DMS79 (cell line): ENCODE data around the gene UNC45A.
A peak's percentile ranks its signal among the peaks of the same experiment; 100 is the strongest.
"Not testable (repeated sequence)": the region's sequence is repeated elsewhere in the genome, so short reads cannot be mapped to it uniquely, and the experiment has no call there.

ENCODE experiments used
- DNase-seq: peaks from one replicate; lab custom pipeline; 2025; lab: John Stamatoyannopoulos, UW

UNC45A gene

DNA sequence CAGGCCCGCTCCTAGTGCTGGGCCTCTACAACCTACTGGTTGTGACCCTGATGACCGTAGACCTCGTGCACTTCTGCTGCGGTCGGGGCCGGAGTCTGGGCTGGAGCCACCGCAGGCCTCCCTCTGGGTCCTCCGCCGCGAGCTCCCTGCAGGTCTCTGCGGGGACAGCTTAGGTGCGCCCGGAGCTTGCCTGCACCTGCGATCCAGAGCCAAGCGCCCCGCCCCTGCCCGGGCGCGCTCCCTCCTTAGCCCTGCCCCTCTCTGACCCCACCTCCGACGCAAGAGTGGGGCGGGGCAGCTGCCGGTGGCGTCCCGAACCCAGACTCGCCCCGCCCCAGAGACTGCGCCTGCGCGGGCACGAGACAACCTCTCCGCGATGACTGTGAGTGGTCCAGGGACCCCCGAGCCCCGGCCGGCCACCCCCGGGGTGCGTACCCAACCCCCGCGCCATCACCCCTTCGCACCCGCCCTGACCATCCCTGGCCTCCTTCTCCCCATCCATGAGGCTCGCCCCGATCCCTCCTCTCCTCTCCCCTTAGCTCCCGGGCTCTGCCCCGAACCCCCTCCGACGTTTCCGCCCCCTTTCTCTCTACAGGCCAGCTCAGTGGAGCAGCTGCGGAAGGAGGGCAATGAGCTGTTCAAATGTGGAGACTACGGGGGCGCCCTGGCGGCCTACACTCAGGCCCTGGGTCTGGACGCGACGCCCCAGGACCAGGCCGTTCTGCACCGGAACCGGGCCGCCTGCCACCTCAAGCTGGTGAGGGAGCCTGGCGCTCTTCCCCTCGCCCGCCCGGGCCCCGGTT lies at the start of gene UNC45A:
Gene UNC45A (plus strand): TSS at position 337 of the 803 bp plus-strand sequence. CDS start 40 bp downstream, at position 377.
- peak; percentile 55 for DNase-seq

DNA sequence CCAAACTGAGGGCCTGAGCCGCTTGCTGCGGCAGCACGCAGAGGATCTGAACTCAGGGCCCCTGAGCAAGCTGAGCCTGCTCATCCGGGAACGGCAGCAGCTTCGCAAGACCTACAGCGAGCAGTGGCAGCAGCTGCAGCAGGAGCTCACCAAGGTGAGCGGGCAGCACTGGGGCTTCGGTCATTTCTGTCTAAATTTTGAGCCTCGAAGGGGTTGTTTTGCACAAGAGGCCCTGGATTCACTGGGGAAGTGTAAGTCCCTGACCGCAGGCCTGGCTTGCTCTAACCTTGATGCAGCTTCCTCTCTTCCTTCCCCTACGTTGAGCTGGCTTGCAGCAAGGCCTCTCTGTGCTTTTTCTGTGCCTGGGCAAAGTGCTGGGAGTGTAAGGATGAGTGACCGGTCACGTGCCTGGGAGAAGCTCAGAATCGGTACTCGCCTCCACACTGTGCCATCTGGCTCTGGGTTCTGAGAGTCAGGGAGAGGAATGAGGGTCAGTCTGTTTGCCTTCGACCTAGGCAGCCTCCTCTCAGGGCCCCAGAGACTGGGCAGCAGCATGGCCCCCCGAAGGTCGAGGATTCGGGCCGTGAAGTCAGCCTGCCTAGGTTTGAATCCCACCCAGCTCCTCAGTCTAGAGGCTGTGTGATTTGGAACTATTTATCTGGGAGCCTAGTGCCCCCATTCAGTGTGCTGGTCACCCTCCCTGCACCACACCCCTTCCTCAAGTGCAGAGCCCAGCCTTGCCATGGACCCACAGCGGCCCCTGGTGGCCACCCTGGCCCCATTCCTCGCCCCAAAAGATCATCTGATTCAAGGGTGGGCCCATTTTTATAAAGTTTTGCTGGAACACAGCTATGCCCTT lies 49.4 kb upstream of the UNC45A start:
- no peak for DNase-seq

GRCh38 chr15:90886291-90886614 lies 48.8 kb upstream of the UNC45A start:
- DNase-seq: no peak

DNA sequence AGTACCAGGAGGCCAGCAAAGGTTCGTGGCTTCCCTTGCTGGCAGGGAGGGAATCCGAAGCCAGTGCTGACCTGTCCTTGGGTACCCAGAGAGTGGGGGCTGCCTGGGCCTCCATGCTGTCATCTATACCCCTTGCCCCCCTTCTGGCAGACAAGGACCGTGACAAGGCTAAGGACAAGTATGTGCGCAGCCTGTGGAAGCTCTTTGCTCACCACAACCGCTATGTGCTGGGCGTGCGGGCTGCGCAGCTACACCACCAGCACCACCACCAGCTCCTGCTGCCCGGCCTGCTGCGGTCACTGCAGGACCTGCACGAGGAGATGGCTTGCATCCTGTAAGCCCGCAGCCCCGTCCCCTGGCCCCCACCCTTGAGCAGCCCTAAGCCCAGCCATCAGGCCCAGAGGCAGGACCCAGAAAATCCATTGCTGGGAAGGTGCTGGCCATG lies 48.0 kb upstream of the UNC45A start:
- no peak for DNase-seq

DNA sequence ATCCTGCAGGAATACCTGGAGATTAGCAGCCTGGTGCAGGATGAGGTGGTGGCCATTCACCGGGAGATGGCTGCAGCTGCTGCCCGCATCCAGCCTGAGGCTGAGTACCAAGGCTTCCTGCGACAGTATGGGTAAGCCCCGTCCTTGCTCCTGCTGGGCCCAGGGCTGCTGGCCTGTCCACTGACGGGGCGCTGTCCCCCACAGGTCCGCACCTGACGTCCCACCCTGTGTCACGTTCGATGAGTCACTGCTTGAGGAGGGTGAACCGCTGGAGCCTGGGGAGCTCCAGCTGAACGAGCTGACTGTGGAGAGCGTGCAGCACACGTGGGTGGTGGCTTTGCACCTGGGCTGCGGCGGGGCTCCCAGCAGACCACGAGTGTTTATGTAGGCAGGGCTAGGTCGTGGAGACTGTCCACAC lies 45.8 kb upstream of the UNC45A start:
- no peak for DNase-seq

GRCh38 chr15:90889736-90890456 lies 45.2 kb upstream of the UNC45A start:
- DNase-seq: no peak

- DNase-seq: no peak
Measured at GRCh38 chr15:90890839-90891238, 44.2 kb upstream of the UNC45A start.

- DNase-seq: no peak
Measured at GRCh38 chr15:90891346-90891949, 43.6 kb upstream of the UNC45A start.

- DNase-seq: no peak
Measured at GRCh38 chr15:90892023-90892422, 43.1 kb upstream of the UNC45A start.

GRCh38 chr15:90892498-90893174 lies 42.4 kb upstream of the UNC45A start:
- DNase-seq: no peak

DNA sequence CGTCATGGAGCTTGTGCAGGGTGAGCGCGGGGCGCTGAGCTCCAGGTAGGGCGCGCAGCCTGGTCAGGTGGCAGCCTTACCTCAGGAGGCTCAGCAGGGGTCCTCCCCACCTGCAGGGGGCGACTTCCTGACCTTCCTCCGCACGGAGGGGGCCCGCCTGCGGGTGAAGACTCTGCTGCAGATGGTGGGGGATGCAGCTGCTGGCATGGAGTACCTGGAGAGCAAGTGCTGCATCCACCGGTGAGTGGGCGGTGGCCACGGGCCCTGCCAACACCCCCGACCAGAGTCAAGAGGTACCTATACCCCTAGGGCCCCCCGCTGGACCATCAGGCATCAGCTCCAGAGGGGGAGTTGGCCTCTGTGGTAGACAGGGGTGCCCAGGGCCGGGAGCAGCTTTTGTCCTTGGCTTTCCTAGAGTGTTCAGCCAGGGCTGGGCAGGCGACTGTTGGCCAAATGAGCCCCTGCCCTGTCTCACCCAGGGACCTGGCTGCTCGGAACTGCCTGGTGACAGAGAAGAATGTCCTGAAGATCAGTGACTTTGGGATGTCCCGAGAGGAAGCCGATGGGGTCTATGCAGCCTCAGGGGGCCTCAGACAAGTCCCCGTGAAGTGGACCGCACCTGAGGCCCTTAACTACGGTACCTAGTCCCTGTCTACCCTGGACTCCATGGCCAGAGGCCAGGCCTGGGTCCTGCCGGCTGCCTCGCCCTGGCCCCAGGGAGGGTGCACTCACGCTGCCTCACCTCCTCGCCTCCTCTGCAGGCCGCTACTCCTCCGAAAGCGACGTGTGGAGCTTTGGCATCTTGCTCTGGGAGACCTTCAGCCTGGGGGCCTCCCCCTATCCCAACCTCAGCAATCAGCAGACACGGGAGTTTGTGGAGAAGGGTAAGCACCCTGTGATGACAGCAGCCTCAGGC lies 41.7 kb upstream of the UNC45A start:
- no peak for DNase-seq

DNA sequence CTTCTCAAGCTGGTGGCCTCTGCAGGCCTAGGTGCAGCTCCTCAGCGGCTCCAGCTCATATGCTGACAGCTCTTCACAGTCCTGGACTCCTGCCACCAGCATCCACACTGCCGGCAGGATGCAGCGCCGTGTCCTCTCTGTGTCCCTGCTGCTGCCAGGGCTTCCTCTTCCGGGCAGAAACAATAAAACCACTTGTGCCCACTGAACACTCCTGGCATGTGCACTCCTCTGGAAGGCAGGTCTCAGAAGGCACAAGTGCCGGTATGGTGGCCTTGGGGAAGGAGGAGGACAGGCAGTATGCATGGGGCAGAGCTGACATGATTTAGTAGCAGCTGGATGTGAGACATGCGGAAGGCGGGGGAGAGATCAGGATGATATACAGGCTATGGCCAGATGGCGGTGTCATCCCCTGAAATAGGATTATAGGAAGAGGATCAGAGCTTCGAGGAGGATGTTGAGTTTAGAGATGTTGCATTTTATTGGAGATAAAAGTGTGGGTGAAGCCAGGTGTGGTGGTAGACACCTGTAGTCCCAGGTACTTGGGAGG lies 39.4 kb upstream of the UNC45A start:
- DNase-seq: no peak

- DNase-seq: not testable (repeated sequence)
Measured at GRCh38 chr15:90897131-90897655, 37.9 kb upstream of the UNC45A start.

- no peak for DNase-seq
Measured at GRCh38 chr15:90901175-90902039, 33.7 kb upstream of the UNC45A start.

DNA sequence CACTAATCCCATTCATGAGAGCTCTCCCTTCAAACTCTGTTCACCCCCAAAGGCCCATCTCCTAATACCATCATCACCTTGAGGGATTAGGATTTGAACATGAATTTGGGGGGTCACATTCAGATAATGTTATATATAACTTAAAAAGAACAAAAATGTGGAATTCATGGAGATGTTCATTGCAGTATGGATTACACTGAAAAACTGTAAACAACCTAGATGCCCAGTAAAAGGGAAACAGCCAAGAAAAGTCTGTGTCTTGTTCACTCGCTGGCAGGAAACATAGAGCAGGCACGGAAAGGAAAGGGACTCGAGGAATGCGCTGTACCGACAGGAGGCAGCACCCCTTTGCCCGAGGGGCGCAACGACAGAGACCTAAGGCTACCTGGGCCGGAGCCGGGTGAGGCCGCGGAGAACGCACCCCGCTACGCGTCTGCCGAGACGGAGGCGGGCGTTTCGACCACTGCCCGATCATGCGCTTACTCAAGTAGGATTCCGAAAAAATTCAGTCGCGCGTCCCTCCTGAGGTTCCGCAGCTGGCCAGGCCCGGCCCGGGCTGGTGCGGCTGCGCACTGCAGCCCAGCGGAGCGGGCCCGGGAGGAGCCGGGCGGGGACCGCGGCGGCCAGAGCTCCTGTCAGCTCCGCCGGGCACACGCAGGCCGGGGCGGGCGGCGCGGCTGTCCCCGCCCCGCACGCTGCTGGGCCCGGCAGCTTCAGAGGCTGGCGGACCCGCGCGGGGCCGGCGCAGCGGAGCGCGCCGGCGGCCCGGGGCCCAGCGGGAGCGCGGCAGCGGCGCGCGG lies 32.8 kb upstream of the UNC45A start:
- DNase-seq: peak; percentile 29

DNA sequence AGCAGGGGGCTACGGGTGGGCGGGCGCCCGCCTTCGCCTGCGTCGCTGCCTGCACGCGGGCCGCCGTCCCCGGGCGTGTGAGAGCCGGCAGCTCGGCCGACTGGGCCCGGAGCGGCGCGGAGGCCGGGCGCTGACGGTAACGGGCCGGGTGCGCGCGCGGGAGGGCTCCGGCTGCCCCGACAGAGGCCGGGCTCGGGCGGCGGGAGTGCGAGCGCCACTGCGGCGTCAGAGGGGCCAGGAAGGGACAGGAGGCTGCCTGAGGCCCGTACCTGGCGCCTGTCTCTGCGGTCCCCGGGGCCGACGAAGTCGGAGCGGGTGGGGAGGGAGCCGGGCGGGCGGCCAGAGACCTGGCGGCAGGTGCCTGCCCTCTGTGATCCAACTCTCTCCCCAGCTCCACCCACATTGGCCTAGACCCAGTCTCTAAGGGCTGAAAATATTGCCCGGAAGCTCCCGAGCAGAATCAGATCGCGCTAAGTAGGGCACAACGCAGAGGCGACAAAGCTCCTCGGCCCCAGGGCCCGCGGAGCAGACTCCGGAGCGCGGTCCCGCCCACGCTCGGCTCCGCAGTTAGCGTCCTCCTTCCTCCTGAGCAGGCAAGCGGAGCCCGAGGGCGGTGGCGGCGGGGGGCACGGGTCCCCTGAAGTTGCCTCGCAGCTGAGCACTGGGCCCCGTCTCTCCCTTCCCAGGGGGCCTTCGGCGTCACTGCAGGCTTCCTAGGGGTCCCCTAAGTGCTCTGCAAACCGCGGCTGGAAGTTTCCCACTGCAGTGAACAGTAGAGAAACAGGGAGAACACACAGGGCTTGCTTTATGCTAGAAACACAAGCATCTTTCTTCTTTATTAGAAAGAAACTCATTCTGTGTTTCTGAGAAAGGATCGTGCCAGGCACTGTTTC lies 32.0 kb upstream of the UNC45A start, which contains the start of gene MAN2A2:
Gene MAN2A2 (plus strand): TSS at position 463 of the 893 bp plus-strand sequence. CDS start 906 bp downstream, outside the sequence.
- no peak for DNase-seq
